GM23248 (cell line): ENCODE data around the gene SEC14L5.

Source experiments
- EZH2 ChIP-seq: fragments of 200-600 bp; sonication (generic); IDR thresholded peaks from 2 replicates; pipeline ENCODE4 v1.6.1; 2018; ENCODE audit warnings: antibody characterized with exemption, mild to moderate bottlenecking; ENCODE audit not compliant: insufficient read depth, poor library complexity, severe bottlenecking
- EZH2phosphoT487 ChIP-seq: fragments of 200-600 bp; sonication (generic); IDR thresholded peaks from 2 replicates; pipeline ENCODE4 v1.6.1; 2018; ENCODE audit warnings: antibody characterized with exemption, moderate library complexity, mild to moderate bottlenecking, low read depth; ENCODE audit not compliant: insufficient read depth

DNA sequence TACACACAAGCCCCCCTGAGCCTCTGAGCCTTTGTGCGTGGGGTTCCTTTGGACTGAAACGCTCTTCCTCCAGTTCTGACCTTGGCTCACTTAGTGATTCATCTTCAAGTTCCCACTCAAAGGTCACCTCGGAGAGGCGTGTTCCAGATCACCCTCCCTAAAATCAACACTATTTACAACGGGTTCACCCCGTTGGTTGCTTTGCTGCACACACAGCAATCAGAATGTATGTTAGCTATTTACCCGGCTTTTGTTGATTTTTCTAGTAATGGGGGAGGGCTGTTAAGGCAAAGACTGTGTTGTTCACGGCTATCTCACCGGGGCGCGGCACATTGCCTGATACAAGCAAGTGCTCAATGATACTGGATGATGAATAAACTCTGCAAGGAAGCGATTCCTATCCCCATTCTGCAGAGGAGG, 74.6 kb downstream of the SEC14L5 start:
- TF ChIP-seq EZH2 (no peak), EZH2phosphoT487 (no peak)
